HepG2 (cell line): ENCODE results near the gene PLK3. TPM values are rescaled to one million over a fixed set of nuclear protein-coding genes. Genes with fewer than 3 reads are reported as not detected.
A peak's percentile ranks its signal among the peaks of the same experiment; 100 is the strongest.

ENCODE experiments used
- ARID2 ChIP-seq: sonication (generic); formaldehyde crosslinking; IDR thresholded peaks from 2 replicates; pipeline ENCODE4 v1.8.1; 2022; ENCODE audit warnings: mild to moderate bottlenecking, missing genetic modification reagents, borderline replicate concordance
- BRD4 ChIP-seq: sonication (generic); formaldehyde crosslinking; IDR thresholded peaks from 2 replicates; pipeline ENCODE4 v1.4.0; 2020; ENCODE audit warnings: missing genetic modification reagents
- GZF1 ChIP-seq: sonication (generic); formaldehyde crosslinking; IDR thresholded peaks from 2 replicates; pipeline ENCODE4 v1.5.1; 2020; ENCODE audit warnings: mild to moderate bottlenecking, missing genetic modification reagents
- HNRNPK ChIP-seq: fragments of 200-400 bp; formaldehyde crosslinking; IDR thresholded peaks from 2 replicates; pipeline ENCODE4 v1.6.1; 2018; ENCODE audit warnings: low read length, low read depth, moderate library complexity, mild to moderate bottlenecking; ENCODE audit not compliant: poor library complexity, severe bottlenecking
- KDM4B ChIP-seq: sonication (generic); formaldehyde crosslinking; IDR thresholded peaks from 2 replicates; pipeline ENCODE4 v1.4.0; 2020; ENCODE audit warnings: missing genetic modification reagents
- MZF1 ChIP-seq: sonication (generic); formaldehyde crosslinking; IDR thresholded peaks from 2 replicates; pipeline ENCODE4 v1.8.1; 2023; ENCODE audit warnings: mild to moderate bottlenecking, missing genetic modification reagents, borderline replicate concordance
- NONO ChIP-seq, 2 experiments: fragments of 450-650 bp in 1 of 2; sonication (generic) in 1 of 2; formaldehyde crosslinking in 1 of 2; IDR thresholded peaks in 1 of 2; conservative IDR thresholded peaks in 1 of 2; 2 replicates each; pipeline versions ENCODE4 v1.6.1 to v1.8.0; 2017 to 2022; ENCODE audit warnings: mild to moderate bottlenecking in 1 of 2, missing genetic modification reagents in 1 of 2, moderate library complexity in 1 of 2
- POLR2AphosphoS5 ChIP-seq: IDR thresholded peaks from 2 replicates; pipeline ENCODE4 v1.6.1; 2012; ENCODE audit warnings: low read depth, low read length
- ZBTB26 ChIP-seq: IDR thresholded peaks from 2 replicates; pipeline ENCODE4 v1.6.1; 2016; ENCODE audit warnings: missing compliant biosample characterization, missing genetic modification reagents, borderline replicate concordance
- ZBTB38 ChIP-seq: sonication (generic); formaldehyde crosslinking; IDR thresholded peaks from 2 replicates; pipeline ENCODE4 v1.5.1; 2020; ENCODE audit warnings: mild to moderate bottlenecking, missing genetic modification reagents
- ZNF10 ChIP-seq: sonication (generic); formaldehyde crosslinking; IDR thresholded peaks from 2 replicates; pipeline ENCODE4 v1.4.0; 2020; ENCODE audit warnings: mild to moderate bottlenecking, low read depth, missing genetic modification reagents, borderline replicate concordance
- ZNF432 ChIP-seq: sonication (generic); formaldehyde crosslinking; IDR thresholded peaks from 2 replicates; pipeline ENCODE4 v1.5.0; 2020; ENCODE audit warnings: missing genetic modification reagents, mild to moderate bottlenecking, borderline replicate concordance
- ZNF569 ChIP-seq: sonication (generic); formaldehyde crosslinking; IDR thresholded peaks from 2 replicates; pipeline ENCODE4 v1.5.0; 2020; ENCODE audit warnings: mild to moderate bottlenecking, missing genetic modification reagents, moderate library complexity, borderline replicate concordance
- ZNF614 ChIP-seq: IDR thresholded peaks from 2 replicates; pipeline ENCODE4 v1.6.1; 2018; ENCODE audit warnings: missing biosample characterization, missing genetic modification reagents, inconsistent platforms, borderline replicate concordance
- polyA plus RNA-seq, 8 experiments: library from polyadenylated mRNA; depleted of rRNA in 3 of 8; stranded (reverse) in 7 of 8; unstranded in 1 of 8; fragments of >200 nt; fragmentation: Illumina TruSeq in 4 of 8; extraction: Trizol in 4 of 8; gene quantifications; 2 replicates each; pipeline versions ENCODE4 v1.2.1 to v1.2.3, GENCODE V29; 2011 to 2016; ENCODE audit warnings: low read depth in 4 of 8, missing spikeins in 1 of 8, mixed read lengths in 1 of 8; ENCODE audit not compliant: insufficient read depth in 1 of 8
- total RNA-seq, 5 experiments: library from RNA; depleted of rRNA; stranded (reverse); fragments of >200 nt; fragmentation: Illumina TruSeq; extraction: Trizol; gene quantifications; 2 replicates each; pipeline ENCODE4 v1.2.3, GENCODE V29; 2016; ENCODE audit warnings: low read depth in 1 of 5
- TF ChIP-seq, protein P1 (sequence below): sonication (generic); formaldehyde crosslinking; IDR thresholded peaks from 2 replicates; pipeline ENCODE4; 2020; ENCODE audit warnings: missing genetic modification reagents, mild to moderate bottlenecking, borderline replicate concordance
- TF ChIP-seq, protein P2 (sequence below): sonication (generic); formaldehyde crosslinking; IDR thresholded peaks from 2 replicates; pipeline ENCODE4 v1.4.0; 2020; ENCODE audit warnings: missing genetic modification reagents
- TF ChIP-seq, protein P3 (sequence below): sonication (generic); formaldehyde crosslinking; IDR thresholded peaks from 2 replicates; pipeline ENCODE4 v1.8.1; 2022; ENCODE audit warnings: low read depth, mild to moderate bottlenecking, missing genetic modification reagents
- TF ChIP-seq, protein P4 (sequence below): sonication (generic); formaldehyde crosslinking; IDR thresholded peaks from 2 replicates; pipeline ENCODE4 v1.5.1; 2020; ENCODE audit warnings: mild to moderate bottlenecking, moderate library complexity, missing genetic modification reagents

The PLK3 gene
- total and polyA plus RNA-seq, 2 of the 13 experiments (the other 11 are each of a cell fraction or from before 2014, with no cell fraction given), result 9.8 to 16.9 TPM

GRCh38 chr1:44786138-44786840, 13.9 kb upstream of the PLK3 start (continued):
- TF ChIP-seq, protein P1, sequence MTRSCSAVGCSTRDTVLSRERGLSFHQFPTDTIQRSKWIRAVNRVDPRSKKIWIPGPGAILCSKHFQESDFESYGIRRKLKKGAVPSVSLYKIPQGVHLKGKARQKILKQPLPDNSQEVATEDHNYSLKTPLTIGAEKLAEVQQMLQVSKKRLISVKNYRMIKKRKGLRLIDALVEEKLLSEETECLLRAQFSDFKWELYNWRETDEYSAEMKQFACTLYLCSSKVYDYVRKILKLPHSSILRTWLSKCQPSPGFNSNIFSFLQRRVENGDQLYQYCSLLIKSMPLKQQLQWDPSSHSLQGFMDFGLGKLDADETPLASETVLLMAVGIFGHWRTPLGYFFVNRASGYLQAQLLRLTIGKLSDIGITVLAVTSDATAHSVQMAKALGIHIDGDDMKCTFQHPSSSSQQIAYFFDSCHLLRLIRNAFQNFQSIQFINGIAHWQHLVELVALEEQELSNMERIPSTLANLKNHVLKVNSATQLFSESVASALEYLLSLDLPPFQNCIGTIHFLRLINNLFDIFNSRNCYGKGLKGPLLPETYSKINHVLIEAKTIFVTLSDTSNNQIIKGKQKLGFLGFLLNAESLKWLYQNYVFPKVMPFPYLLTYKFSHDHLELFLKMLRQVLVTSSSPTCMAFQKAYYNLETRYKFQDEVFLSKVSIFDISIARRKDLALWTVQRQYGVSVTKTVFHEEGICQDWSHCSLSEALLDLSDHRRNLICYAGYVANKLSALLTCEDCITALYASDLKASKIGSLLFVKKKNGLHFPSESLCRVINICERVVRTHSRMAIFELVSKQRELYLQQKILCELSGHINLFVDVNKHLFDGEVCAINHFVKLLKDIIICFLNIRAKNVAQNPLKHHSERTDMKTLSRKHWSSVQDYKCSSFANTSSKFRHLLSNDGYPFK (CRISPR knock-in tag), result 0 out of 2 replicates have a peak, but pooled peaks have one; percentile 4
- TF ChIP-seq HNRNPK (no peak), ZBTB38 (CRISPR knock-in tag) (peak; percentile 98), BRD4 (CRISPR knock-in tag) (peak; percentile 60; the same call in 1 of the 2 replicates), ZNF569 (CRISPR knock-in tag) (no peak), ZBTB26 (CRISPR knock-in tag) (no peak), GZF1 (CRISPR knock-in tag) (no peak), ZNF10 (CRISPR knock-in tag) (no peak), KDM4B (CRISPR knock-in tag) (no peak), NONO (IDR thresholded peaks at IDR 0.05) (no peak), NONO (CRISPR knock-in tag; conservative IDR thresholded peaks at IDR 0.05) (no peak; the same call in 1 of the 2 replicates), ARID2 (CRISPR knock-in tag) (no peak), ZNF432 (no peak), MZF1 (CRISPR knock-in tag) (no peak), ZNF614 (CRISPR knock-in tag) (peak; percentile 52; the same call in 1 of the 2 replicates), POLR2AphosphoS5 (no peak)
- TF ChIP-seq, protein P2, sequence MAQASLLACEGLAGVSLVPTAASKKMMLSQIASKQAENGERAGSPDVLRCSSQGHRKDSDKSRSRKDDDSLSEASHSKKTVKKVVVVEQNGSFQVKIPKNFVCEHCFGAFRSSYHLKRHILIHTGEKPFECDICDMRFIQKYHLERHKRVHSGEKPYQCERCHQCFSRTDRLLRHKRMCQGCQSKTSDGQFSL (CRISPR knock-in tag), result no peak
- TF ChIP-seq, protein P3, sequence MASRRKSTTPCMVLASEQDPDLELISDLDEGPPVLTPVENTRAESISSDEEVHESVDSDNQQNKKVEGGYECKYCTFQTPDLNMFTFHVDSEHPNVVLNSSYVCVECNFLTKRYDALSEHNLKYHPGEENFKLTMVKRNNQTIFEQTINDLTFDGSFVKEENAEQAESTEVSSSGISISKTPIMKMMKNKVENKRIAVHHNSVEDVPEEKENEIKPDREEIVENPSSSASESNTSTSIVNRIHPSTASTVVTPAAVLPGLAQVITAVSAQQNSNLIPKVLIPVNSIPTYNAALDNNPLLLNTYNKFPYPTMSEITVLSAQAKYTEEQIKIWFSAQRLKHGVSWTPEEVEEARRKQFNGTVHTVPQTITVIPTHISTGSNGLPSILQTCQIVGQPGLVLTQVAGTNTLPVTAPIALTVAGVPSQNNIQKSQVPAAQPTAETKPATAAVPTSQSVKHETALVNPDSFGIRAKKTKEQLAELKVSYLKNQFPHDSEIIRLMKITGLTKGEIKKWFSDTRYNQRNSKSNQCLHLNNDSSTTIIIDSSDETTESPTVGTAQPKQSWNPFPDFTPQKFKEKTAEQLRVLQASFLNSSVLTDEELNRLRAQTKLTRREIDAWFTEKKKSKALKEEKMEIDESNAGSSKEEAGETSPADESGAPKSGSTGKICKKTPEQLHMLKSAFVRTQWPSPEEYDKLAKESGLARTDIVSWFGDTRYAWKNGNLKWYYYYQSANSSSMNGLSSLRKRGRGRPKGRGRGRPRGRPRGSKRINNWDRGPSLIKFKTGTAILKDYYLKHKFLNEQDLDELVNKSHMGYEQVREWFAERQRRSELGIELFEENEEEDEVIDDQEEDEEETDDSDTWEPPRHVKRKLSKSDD (CRISPR knock-in tag), result peak; percentile 69; the same call in 1 of the 2 replicates
- TF ChIP-seq, protein P4, sequence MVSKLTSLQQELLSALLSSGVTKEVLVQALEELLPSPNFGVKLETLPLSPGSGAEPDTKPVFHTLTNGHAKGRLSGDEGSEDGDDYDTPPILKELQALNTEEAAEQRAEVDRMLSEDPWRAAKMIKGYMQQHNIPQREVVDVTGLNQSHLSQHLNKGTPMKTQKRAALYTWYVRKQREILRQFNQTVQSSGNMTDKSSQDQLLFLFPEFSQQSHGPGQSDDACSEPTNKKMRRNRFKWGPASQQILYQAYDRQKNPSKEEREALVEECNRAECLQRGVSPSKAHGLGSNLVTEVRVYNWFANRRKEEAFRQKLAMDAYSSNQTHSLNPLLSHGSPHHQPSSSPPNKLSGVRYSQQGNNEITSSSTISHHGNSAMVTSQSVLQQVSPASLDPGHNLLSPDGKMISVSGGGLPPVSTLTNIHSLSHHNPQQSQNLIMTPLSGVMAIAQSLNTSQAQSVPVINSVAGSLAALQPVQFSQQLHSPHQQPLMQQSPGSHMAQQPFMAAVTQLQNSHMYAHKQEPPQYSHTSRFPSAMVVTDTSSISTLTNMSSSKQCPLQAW (CRISPR knock-in tag), result peak; percentile 74; the same call in 1 of the 2 replicates
